Liver (tissue), 9 donors: Measurements from ENCODE around the gene SLC34A3. TPM values are rescaled to one million over a fixed set of nuclear protein-coding genes. Genes with fewer than 3 reads are reported as not detected.

Experiments used
- DNase-seq: peaks from one replicate; pipeline ENCODE4 v3.0.0-alpha.2; 2017; ENCODE audit warnings: low spot score
- H3K27ac ChIP-seq, 2 donors: one replicate each; pipeline ENCODE4 v1.7.0; 2013; ENCODE audit warnings: inconsistent platforms in 2 of 2, low read length in 2 of 2, control low read depth in 1 of 2, low read depth in 1 of 2, mild to moderate bottlenecking in 1 of 2
- H3K27me3 ChIP-seq, 4 donors: one replicate each; pipeline versions ENCODE4 v1.6.1 to v1.7.0; 2013; ENCODE audit warnings: low read length in 3 of 4, inconsistent platforms in 1 of 4, mild to moderate bottlenecking in 1 of 4, moderate library complexity in 1 of 4; ENCODE audit not compliant: control insufficient read depth in 4 of 4, insufficient read depth in 4 of 4
- H3K36me3 ChIP-seq, 4 donors: one replicate each; pipeline versions ENCODE4 v1.6.1 to v1.7.0; 2013; ENCODE audit warnings: low read length in 3 of 4, mild to moderate bottlenecking in 3 of 4, low read depth in 1 of 4, moderate library complexity in 1 of 4; ENCODE audit not compliant: control insufficient read depth in 4 of 4, insufficient read depth in 3 of 4
- H3K4me1 ChIP-seq, 4 donors: one replicate each; pipeline versions ENCODE4 v1.6.1 to v1.7.0; 2013; ENCODE audit warnings: low read length in 3 of 4, mild to moderate bottlenecking in 3 of 4, moderate library complexity in 1 of 4; ENCODE audit not compliant: control insufficient read depth in 4 of 4, insufficient read depth in 4 of 4
- H3K4me3 ChIP-seq, 3 donors: one replicate each; pipeline versions ENCODE4 v1.6.1 to v1.7.0; 2013; ENCODE audit warnings: low read length in 3 of 3, control low read depth in 1 of 3, low read depth in 1 of 3, mild to moderate bottlenecking in 1 of 3
- H3K9ac ChIP-seq, 2 donors: one replicate each; pipeline ENCODE4 v1.7.0; 2013; ENCODE audit warnings: low read length in 2 of 2, mild to moderate bottlenecking in 2 of 2, moderate library complexity in 2 of 2, control low read depth in 1 of 2, low read depth in 1 of 2
- H3K9me3 ChIP-seq, 4 donors: one replicate each; pipeline versions ENCODE4 v1.6.1 to v1.7.0; 2013; ENCODE audit warnings: low read length in 3 of 4; ENCODE audit not compliant: control insufficient read depth in 4 of 4
- EGR1 ChIP-seq, 2 donors: IDR thresholded peaks; 2 replicates each; pipeline ENCODE4 v1.6.1; 2016 to 2018; ENCODE audit warnings: antibody characterized with exemption in 2 of 2, low read depth in 2 of 2
- FOXA1 ChIP-seq: IDR thresholded peaks from 2 replicates; pipeline ENCODE4 v1.6.1; 2016; ENCODE audit warnings: antibody characterized with exemption
- FOXA2 ChIP-seq: IDR thresholded peaks from 2 replicates; pipeline ENCODE4 v1.6.1; 2016; ENCODE audit warnings: antibody characterized with exemption
- GABPA ChIP-seq, 2 donors: IDR thresholded peaks in 1 of 2; conservative IDR thresholded peaks in 1 of 2; 2 replicates each; pipeline ENCODE4 v1.6.1; 2016; ENCODE audit warnings: antibody characterized with exemption in 2 of 2, mild to moderate bottlenecking in 1 of 2, moderate library complexity in 1 of 2
- HNF4A ChIP-seq, 2 donors: conservative IDR thresholded peaks; 2 replicates each; pipeline ENCODE4 v1.6.1; 2016; ENCODE audit warnings: antibody characterized with exemption in 2 of 2, mild to moderate bottlenecking in 2 of 2
- HNF4G ChIP-seq: IDR thresholded peaks from 2 replicates; pipeline ENCODE4 v1.6.1; 2016; ENCODE audit warnings: antibody characterized with exemption
- JUND ChIP-seq, 2 donors: IDR thresholded peaks; 2 replicates each; pipeline ENCODE4 v1.6.1; 2016; ENCODE audit warnings: antibody characterized with exemption in 2 of 2
- NR2F2 ChIP-seq: IDR thresholded peaks from 2 replicates; pipeline ENCODE4 v1.6.1; 2016; ENCODE audit warnings: antibody characterized with exemption
- RAD21 ChIP-seq, 2 donors: IDR thresholded peaks; 2 replicates each; pipeline ENCODE4 v1.6.1; 2016; ENCODE audit warnings: antibody characterized with exemption in 2 of 2, mild to moderate bottlenecking in 2 of 2
- RXRA ChIP-seq, 2 donors: IDR thresholded peaks; 2 replicates each; pipeline ENCODE4 v1.6.1; 2017 to 2018; ENCODE audit warnings: antibody characterized with exemption in 2 of 2, mild to moderate bottlenecking in 1 of 2
- SP1 ChIP-seq: IDR thresholded peaks from 2 replicates; pipeline ENCODE4 v1.6.1; 2018; ENCODE audit warnings: antibody characterized with exemption, mild to moderate bottlenecking
- TAF1 ChIP-seq: conservative IDR thresholded peaks from 2 replicates; pipeline ENCODE4 v1.6.1; 2016; ENCODE audit warnings: antibody characterized with exemption, mild to moderate bottlenecking
- YY1 ChIP-seq: IDR thresholded peaks from 2 replicates; pipeline ENCODE4 v1.6.1; 2016; ENCODE audit warnings: antibody characterized with exemption, mild to moderate bottlenecking
- WGBS: extraction: QIAGEN DNeasy Blood & Tissue Kit; methylation state at CpG from one replicate; pipeline ENCODE4 v1.1.7; 2013; 5-methylcytosine and 5-hydroxymethylcytosine counted together
- polyA plus RNA-seq, 2 donors: library from polyadenylated mRNA; stranded (reverse) in 1 of 2; unstranded in 1 of 2; fragments of 200-250 nt in 1 of 2; fragments of >200 nt in 1 of 2; fragmentation: Nextera tagmentation in 1 of 2; extraction: Ambion mirVana in 1 of 2; gene quantifications; one replicate each; pipeline versions ENCODE4 v1.2.1 to v1.2.3, GENCODE V29; 2013 to 2015
- total RNA-seq, 2 donors: library from RNA; depleted of rRNA; stranded (reverse); fragments of >200 nt; gene quantifications; one replicate each; pipeline ENCODE4 v1.2.3, GENCODE V29; 2014
- TF ChIP-seq, protein P1 (sequence below): fragments of 150-350 bp; IDR thresholded peaks from 2 replicates; pipeline ENCODE4 v1.5.1; 2017; ENCODE audit warnings: improper control_type of control experiment, low read depth, low read length; ENCODE audit not compliant: missing input control
- TF ChIP-seq, protein P2 (sequence below): IDR thresholded peaks from 2 replicates; pipeline ENCODE4 v1.6.1; 2016; ENCODE audit warnings: antibody characterized with exemption
- TF ChIP-seq, protein P3 (sequence below): IDR thresholded peaks from 2 replicates; pipeline ENCODE4 v1.6.1; 2016; ENCODE audit warnings: antibody characterized with exemption, mild to moderate bottlenecking
- TF ChIP-seq, protein P4 (sequence below): IDR thresholded peaks from 2 replicates; pipeline ENCODE4 v1.6.1; 2016; ENCODE audit warnings: antibody characterized with exemption
- TF ChIP-seq, protein P5 (sequence below): IDR thresholded peaks from 2 replicates; pipeline ENCODE4 v1.6.1; 2016; ENCODE audit warnings: antibody characterized with exemption
- donor health status: healthy.
- donor health status: healthy.
- donor health status: healthy.
- donor health status: healthy.
- donor health status: healthy.

SLC34A3 gene
- total RNA-seq, result not detected
- polyA plus RNA-seq, result not detected

DNA sequence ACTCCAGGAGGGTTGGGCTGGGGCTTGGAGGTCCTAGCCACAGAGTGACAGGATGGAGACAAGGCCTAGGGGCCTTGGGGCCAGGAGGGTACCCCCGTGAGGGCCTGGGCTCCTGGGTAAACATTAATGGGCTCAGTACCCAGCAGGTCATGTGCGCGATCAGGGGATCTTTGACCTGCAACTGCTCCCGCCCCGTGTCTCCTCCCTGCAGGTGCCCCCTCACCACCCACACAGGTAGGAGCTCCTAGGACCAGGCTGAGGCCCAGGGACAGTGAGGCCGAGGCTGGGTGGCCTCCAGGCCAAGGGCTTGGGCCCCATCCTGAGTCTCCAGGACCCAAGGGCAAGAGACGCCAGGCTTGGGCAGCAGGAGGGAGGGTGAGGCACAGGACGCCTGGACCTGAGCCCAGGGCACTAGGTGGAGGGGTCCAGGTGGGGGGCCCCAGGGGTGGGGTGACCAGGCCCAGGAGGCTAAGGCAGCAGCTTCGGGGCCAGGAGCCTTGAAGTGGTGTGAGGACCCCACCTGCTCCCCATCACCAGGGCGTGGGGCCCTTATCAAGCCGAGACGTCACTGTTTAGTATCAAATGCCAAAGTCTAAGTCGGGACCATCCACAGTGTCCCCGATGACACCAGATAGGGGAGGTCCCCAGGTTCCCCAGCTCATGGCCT lies at the start of gene SLC34A3:
Gene SLC34A3, plus strand, starts transcription at position 197 of the 667 bp plus-strand sequence. CDS start 802 bp downstream, outside the sequence.
- H3K9ac ChIP-seq, result no peak within 1 kb of the TSS
- 69% methylated on average over 14 of the region's 14 CpGs for WGBS
- H3K4me1 ChIP-seq, result peaks cover 0 to 4% (median 0%) of the 10 kb centered on the region in 4 donors
- no peak within 1 kb of the TSS for H3K4me3 ChIP-seq
- H3K27me3 ChIP-seq, result no peaks in the 10 kb centered on the region
- DNase-seq, result no peak
- H3K36me3 ChIP-seq, result no peaks in the 10 kb centered on the region
- H3K27ac ChIP-seq, result no peak within 1 kb of the TSS
- TF ChIP-seq EGR1 (IDR thresholded peaks at IDR 0.05; ENCODE audit: low read depth in 2 of 2), result no peak
- TF ChIP-seq FOXA2, result no peak
- no peak for TF ChIP-seq HNF4G
- TF ChIP-seq RXRA (IDR thresholded peaks at IDR 0.05), result no peak
- TF ChIP-seq YY1, result no peak
- TF ChIP-seq HNF4A (conservative IDR thresholded peaks at IDR 0.05), result no peak
- no peak for TF ChIP-seq RAD21 (IDR thresholded peaks at IDR 0.05)
- TF ChIP-seq TAF1, result no peak
- TF ChIP-seq, protein P1, sequence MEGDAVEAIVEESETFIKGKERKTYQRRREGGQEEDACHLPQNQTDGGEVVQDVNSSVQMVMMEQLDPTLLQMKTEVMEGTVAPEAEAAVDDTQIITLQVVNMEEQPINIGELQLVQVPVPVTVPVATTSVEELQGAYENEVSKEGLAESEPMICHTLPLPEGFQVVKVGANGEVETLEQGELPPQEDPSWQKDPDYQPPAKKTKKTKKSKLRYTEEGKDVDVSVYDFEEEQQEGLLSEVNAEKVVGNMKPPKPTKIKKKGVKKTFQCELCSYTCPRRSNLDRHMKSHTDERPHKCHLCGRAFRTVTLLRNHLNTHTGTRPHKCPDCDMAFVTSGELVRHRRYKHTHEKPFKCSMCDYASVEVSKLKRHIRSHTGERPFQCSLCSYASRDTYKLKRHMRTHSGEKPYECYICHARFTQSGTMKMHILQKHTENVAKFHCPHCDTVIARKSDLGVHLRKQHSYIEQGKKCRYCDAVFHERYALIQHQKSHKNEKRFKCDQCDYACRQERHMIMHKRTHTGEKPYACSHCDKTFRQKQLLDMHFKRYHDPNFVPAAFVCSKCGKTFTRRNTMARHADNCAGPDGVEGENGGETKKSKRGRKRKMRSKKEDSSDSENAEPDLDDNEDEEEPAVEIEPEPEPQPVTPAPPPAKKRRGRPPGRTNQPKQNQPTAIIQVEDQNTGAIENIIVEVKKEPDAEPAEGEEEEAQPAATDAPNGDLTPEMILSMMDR, result no peak
- no peak for TF ChIP-seq JUND (IDR thresholded peaks at IDR 0.05)
- TF ChIP-seq, protein P2, sequence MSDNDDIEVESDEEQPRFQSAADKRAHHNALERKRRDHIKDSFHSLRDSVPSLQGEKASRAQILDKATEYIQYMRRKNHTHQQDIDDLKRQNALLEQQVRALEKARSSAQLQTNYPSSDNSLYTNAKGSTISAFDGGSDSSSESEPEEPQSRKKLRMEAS, result no peak
- TF ChIP-seq GABPA (IDR thresholded peaks at IDR 0.05 in 1 of 2, conservative IDR thresholded peaks at IDR 0.05 in 1 of 2), result no peak
- no peak for TF ChIP-seq NR2F2
- TF ChIP-seq, protein P3, sequence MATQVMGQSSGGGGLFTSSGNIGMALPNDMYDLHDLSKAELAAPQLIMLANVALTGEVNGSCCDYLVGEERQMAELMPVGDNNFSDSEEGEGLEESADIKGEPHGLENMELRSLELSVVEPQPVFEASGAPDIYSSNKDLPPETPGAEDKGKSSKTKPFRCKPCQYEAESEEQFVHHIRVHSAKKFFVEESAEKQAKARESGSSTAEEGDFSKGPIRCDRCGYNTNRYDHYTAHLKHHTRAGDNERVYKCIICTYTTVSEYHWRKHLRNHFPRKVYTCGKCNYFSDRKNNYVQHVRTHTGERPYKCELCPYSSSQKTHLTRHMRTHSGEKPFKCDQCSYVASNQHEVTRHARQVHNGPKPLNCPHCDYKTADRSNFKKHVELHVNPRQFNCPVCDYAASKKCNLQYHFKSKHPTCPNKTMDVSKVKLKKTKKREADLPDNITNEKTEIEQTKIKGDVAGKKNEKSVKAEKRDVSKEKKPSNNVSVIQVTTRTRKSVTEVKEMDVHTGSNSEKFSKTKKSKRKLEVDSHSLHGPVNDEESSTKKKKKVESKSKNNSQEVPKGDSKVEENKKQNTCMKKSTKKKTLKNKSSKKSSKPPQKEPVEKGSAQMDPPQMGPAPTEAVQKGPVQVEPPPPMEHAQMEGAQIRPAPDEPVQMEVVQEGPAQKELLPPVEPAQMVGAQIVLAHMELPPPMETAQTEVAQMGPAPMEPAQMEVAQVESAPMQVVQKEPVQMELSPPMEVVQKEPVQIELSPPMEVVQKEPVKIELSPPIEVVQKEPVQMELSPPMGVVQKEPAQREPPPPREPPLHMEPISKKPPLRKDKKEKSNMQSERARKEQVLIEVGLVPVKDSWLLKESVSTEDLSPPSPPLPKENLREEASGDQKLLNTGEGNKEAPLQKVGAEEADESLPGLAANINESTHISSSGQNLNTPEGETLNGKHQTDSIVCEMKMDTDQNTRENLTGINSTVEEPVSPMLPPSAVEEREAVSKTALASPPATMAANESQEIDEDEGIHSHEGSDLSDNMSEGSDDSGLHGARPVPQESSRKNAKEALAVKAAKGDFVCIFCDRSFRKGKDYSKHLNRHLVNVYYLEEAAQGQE, result no peak
- no peak for TF ChIP-seq FOXA1
- TF ChIP-seq, protein P4, sequence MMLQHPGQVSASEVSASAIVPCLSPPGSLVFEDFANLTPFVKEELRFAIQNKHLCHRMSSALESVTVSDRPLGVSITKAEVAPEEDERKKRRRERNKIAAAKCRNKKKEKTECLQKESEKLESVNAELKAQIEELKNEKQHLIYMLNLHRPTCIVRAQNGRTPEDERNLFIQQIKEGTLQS, result no peak
- no peak for TF ChIP-seq SP1
- TF ChIP-seq, protein P5, sequence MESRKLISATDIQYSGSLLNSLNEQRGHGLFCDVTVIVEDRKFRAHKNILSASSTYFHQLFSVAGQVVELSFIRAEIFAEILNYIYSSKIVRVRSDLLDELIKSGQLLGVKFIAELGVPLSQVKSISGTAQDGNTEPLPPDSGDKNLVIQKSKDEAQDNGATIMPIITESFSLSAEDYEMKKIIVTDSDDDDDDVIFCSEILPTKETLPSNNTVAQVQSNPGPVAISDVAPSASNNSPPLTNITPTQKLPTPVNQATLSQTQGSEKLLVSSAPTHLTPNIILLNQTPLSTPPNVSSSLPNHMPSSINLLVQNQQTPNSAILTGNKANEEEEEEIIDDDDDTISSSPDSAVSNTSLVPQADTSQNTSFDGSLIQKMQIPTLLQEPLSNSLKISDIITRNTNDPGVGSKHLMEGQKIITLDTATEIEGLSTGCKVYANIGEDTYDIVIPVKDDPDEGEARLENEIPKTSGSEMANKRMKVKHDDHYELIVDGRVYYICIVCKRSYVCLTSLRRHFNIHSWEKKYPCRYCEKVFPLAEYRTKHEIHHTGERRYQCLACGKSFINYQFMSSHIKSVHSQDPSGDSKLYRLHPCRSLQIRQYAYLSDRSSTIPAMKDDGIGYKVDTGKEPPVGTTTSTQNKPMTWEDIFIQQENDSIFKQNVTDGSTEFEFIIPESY, result no peak
- H3K9me3 ChIP-seq, result no peaks in the 10 kb centered on the region
